Neural cell (in vitro differentiated cells): ENCODE results near the gene TYK2.

ENCODE experiments used
- CTCF ChIP-seq: fragments of 450-650 bp; IDR thresholded peaks from 2 replicates; pipeline ENCODE4 v1.5.1; 2014; ENCODE audit warnings: antibody characterized with exemption, mild to moderate bottlenecking, moderate library complexity; ENCODE audit not compliant: poor library complexity, severe bottlenecking
- EP300 ChIP-seq: fragments of 450-650 bp; conservative IDR thresholded peaks from 2 replicates; pipeline ENCODE4 v1.6.1; 2014; ENCODE audit warnings: antibody characterized with exemption, mild to moderate bottlenecking, moderate library complexity; ENCODE audit not compliant: poor library complexity, severe bottlenecking
- EZH2 ChIP-seq: fragments of 200-600, 300-800 bp; shearing (Covaris generic), sonication (generic); IDR thresholded peaks from 2 replicates; pipeline ENCODE4 v1.6.1; 2014; ENCODE audit warnings: antibody characterized with exemption, low read length, borderline replicate concordance, mild to moderate bottlenecking; ENCODE audit not compliant: insufficient read depth, poor library complexity, severe bottlenecking
- MXI1 ChIP-seq: fragments of 450-650 bp; conservative IDR thresholded peaks from 2 replicates; pipeline ENCODE4 v1.6.1; 2014; ENCODE audit warnings: antibody characterized with exemption, mild to moderate bottlenecking; ENCODE audit not compliant: poor library complexity, severe bottlenecking
- POLR2AphosphoS5 ChIP-seq: IDR thresholded peaks from 2 replicates; pipeline ENCODE4 v1.6.1; 2012
- RAD21 ChIP-seq: fragments of 450-650 bp; conservative IDR thresholded peaks from 2 replicates; pipeline ENCODE4 v1.6.1; 2014; ENCODE audit warnings: antibody characterized with exemption, mild to moderate bottlenecking, moderate library complexity
- REST ChIP-seq: IDR thresholded peaks from 2 replicates; pipeline ENCODE4 v1.6.1; 2012; ENCODE audit warnings: borderline replicate concordance
- SMC3 ChIP-seq: fragments of 450-650 bp; conservative IDR thresholded peaks from 2 replicates; pipeline ENCODE4 v1.6.1; 2014; ENCODE audit warnings: antibody characterized with exemption, mild to moderate bottlenecking, moderate library complexity; ENCODE audit not compliant: poor library complexity
- TAF1 ChIP-seq: IDR thresholded peaks from 2 replicates; pipeline ENCODE4 v1.6.1; 2012; ENCODE audit warnings: low read depth

- TF ChIP-seq CTCF: no peak
- TF ChIP-seq EP300: no peak
- TF ChIP-seq POLR2AphosphoS5: no peak
- no peak for TF ChIP-seq EZH2
- no peak for TF ChIP-seq TAF1
- no peak for TF ChIP-seq MXI1
- no peak for TF ChIP-seq REST
- TF ChIP-seq RAD21: no peak
- no peak for TF ChIP-seq SMC3
Measured at GRCh38 chr19:10353793-10354391, 26.5 kb downstream of the TYK2 start.
